Measurements from ENCODE around the gene PSMC4. TPM values are rescaled to one million over a fixed set of nuclear protein-coding genes. Genes with fewer than 3 reads are reported as not detected.
"Not testable (repeated sequence)": the region's sequence is repeated elsewhere in the genome, so short reads cannot be mapped to it uniquely, and the experiment has no call there.

The PSMC4 gene
- total RNA-seq, 1 donor from 2014 or later, result 60.5 TPM

- DNase-seq, result no peak
- Histone ChIP-seq H3K9me3 (no peaks in the 10 kb centered on the region), H3K36me3 (no peaks in the 10 kb centered on the region), H3K27me3 (no peaks in the 10 kb centered on the region), H3K4me1 (no peaks in the 10 kb centered on the region), H3K27ac (no peak overlapping the region), H3K4me3 (no peak overlapping the region)
- intact Hi-C loops (cut with DNase I), result no loop called here
- TF ChIP-seq CTCF (IDR thresholded peaks at IDR 0.05), result no peak
- no peak for ATAC-seq
These were observed 17.1 kb upstream of the PSMC4 start for GRCh38 chr19:39953915-39954314.

- DNase-seq; H3K4me3 ChIP-seq; H3K9me3 ChIP-seq; H3K36me3 ChIP-seq; H3K27ac ChIP-seq; intact Hi-C loops (cut with DNase I); ATAC-seq; H3K4me1 ChIP-seq; H3K27me3 ChIP-seq: not testable (repeated sequence)
These were observed 13.1 kb upstream of the PSMC4 start for GRCh38 chr19:39957886-39958285.

GRCh38 chr19:39958942-39959341, 12.0 kb upstream of the PSMC4 start:
- ATAC-seq, result not testable (repeated sequence)

DNA sequence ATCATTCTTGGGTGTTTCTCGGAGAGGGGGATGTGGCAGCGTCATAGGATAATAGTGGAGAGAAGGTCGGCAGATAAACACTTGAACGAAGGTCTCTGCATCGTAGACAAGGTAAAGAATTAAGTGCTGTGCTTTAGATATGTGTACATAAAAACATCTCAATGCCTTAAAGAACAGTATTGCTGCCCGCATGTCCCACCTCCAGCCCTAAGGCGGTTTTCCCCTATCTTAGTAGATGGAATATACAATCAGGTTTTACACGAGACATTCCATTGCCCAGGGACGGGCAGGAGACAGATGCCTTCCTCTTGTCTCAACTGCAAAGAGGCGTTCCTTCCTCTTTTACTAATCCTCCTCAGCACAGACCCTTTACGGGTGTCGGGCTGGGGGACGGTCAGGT, 11.6 kb upstream of the PSMC4 start:
- H3K27ac ChIP-seq; intact Hi-C loops (cut with DNase I); H3K36me3 ChIP-seq; DNase-seq; H3K4me3 ChIP-seq; ATAC-seq; H3K9me3 ChIP-seq; H3K4me1 ChIP-seq; H3K27me3 ChIP-seq: not testable (repeated sequence)

More at GRCh38 chr19:39958942-39959341, 12.0 kb upstream of the PSMC4 start:
- H3K27me3 ChIP-seq; intact Hi-C loops (cut with DNase I); DNase-seq; H3K4me1 ChIP-seq; H3K36me3 ChIP-seq; H3K27ac ChIP-seq; H3K9me3 ChIP-seq; H3K4me3 ChIP-seq: not testable (repeated sequence)

DNA sequence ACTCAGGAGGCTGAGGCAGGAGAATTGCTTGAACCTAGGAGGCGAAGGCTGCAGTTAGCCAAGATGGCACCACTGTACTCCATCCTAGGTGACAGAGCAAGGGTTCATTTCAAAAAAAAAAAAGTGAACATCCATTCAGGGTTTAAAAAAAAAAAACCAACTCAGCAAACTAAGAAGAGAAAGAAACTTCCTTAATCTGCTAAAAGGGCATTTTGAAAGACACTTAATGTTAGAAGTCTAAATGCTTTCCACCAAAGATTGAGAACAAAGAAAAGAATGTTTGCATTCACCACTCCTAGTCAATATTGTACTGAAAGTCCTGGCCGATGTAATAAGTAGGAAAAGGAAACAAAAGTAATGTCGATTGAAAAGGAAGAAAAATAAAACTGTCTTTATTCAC, 7.1 kb upstream of the PSMC4 start:
- no peak for ATAC-seq
- intact Hi-C loops (cut with DNase I), result no loop called here
- no peaks in the 10 kb centered on the region for H3K9me3 ChIP-seq
- H3K27ac ChIP-seq, result no peak overlapping the region
- H3K36me3 ChIP-seq, result no peaks in the 10 kb centered on the region
- no peak overlapping the region for H3K4me3 ChIP-seq
- H3K4me1 ChIP-seq, result no peaks in the 10 kb centered on the region
- TF ChIP-seq CTCF (IDR thresholded peaks at IDR 0.05), result no peak
- DNase-seq, result no peak
- no peaks in the 10 kb centered on the region for H3K27me3 ChIP-seq

DNA sequence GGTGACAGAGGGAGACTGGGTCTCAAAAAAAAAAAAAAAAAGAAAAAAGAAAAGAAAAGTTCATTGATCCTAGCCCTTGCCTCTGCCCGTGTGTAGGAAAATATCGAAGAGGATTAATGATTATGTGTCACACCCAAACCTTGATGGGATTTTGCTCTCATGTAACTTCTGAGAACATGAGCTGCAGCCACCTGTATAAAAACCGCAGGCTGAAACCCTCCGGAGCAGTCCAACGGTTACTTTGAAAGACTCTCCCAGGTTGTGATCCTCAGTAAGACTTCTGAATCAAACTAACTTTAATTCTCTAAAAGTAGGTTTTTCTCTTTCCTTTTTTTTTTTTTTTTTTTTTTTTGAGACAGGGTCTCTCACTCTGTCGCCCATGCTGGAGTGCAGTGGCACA, 4.3 kb upstream of the PSMC4 start:
- intact Hi-C loops (cut with DNase I), result no loop called here
- Histone ChIP-seq H3K4me1 (peaks cover 11% of the 10 kb centered on the region), H3K36me3 (no peaks in the 10 kb centered on the region)

GRCh38 chr19:39967561-39967960, 3.4 kb upstream of the PSMC4 start:
- Histone ChIP-seq H3K27me3 (no peaks in the 10 kb centered on the region), H3K4me3 (no peak overlapping the region), H3K4me1 (peaks cover 18% of the 10 kb centered on the region), H3K27ac (no peak overlapping the region), H3K36me3 (peaks cover 6% of the 10 kb centered on the region), H3K9me3 (no peaks in the 10 kb centered on the region)
- TF ChIP-seq CTCF (IDR thresholded peaks at IDR 0.05), result no peak
- DNase-seq, result no peak
- intact Hi-C loops (cut with DNase I), result no loop called here
- ATAC-seq, result no peak

More for the DNA sequence above, 4.3 kb upstream of the PSMC4 start:
- Histone ChIP-seq H3K27me3 (no peaks in the 10 kb centered on the region), H3K27ac (no peak overlapping the region), H3K9me3 (no peaks in the 10 kb centered on the region), H3K4me3 (no peak overlapping the region)
- DNase-seq (no peak), ATAC-seq (no peak)
- no peak for TF ChIP-seq CTCF (IDR thresholded peaks at IDR 0.05)
